DMS53 treated with DMSO at 0.1 percent for 48 hours (cell line): ENCODE measurements around the gene ATF6B.
"Not testable (repeated sequence)": the region's sequence is repeated elsewhere in the genome, so short reads cannot be mapped to it uniquely, and the experiment has no call there.

Source experiments
- DNase-seq: peaks from one replicate; lab custom pipeline; 2025; ENCODE audit not compliant: unreplicated experiment; lab: John Stamatoyannopoulos, UW

The ATF6B gene

DNA sequence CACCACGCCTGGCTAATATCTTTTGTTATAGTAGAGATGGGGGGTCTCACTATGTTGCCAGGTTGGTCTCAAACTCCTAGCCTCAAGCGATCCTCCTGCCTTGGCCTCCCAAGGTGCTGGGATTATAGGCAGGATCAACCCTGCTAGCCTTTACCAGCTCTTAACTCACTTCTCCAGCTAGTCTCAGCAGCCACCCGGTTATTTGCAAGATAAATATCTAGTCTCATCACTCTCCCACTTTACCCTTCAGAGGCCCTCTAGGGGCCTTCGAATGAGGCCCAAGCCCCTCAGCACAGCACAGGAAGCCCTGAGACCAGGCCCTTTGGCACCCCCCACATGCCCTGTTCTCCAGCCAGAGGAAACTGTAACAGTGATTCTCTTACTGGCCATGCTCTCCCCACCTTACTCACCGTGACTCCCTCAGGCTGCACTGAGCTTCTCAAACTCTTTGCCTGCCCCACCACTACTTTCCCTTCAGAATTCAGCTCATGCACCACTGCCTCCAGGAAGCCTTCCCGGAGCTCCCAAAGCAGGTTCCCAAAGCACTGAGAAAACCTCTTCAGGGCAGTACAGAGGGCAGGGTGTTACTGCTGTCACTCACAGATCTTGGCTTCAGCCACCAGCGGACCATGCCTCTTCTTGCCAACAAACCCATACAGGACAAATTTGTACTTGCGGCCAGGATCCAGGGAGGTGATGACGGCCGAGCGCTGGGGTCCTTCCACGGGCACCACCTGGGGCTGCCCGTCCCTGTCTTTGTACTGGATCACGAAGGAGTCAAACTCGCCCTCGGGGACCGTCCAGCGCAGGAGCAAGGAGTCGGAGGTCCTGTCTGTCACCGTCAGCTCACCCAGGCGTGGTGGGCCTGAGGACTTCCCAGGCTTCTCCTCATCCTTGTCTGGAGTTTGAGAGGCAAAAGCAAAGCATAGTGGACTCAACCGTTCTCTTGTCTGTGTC lies 44.0 kb downstream of the ATF6B start:
- no peak for DNase-seq

DNA sequence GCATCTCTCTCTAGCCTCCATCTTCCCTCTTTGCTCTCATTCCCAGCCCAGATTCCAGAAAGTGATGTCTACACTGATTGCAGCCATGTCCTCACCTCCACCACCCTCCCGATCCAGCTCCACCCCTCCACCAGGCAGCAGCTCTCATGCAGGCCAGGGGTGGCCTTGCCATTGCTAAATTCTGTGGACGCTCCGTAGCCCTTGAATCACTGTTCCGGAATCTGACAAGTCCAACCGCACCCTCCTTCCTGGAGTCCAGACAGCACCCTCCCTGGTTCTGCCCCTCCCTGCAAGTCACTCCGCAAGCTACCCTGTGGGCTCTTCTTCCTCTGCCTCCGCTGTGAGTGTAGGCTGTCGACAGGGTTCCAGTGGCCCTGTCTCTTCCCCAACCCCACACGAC lies 45.1 kb downstream of the ATF6B start:
- no peak for DNase-seq

DNA sequence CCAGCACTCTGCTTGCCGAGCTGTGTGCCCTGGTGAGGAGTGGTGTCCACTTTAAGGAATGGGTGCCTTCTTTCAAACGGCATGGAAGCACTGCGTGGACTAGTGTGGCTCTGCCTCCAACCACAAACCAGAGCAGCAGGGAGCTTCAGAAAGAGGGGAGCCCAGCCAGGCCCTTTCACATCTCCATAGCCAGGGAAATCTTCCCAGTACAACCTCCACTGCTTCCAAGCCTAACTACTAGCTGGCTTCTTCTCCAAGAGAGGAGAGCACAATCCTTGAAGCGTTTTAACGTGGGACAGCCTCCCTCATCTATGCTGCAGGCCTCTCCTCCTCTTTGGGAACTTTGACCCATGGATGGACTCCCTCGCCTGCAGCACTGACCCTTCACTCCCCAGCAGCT lies 45.6 kb downstream of the ATF6B start:
- no peak for DNase-seq

DNA sequence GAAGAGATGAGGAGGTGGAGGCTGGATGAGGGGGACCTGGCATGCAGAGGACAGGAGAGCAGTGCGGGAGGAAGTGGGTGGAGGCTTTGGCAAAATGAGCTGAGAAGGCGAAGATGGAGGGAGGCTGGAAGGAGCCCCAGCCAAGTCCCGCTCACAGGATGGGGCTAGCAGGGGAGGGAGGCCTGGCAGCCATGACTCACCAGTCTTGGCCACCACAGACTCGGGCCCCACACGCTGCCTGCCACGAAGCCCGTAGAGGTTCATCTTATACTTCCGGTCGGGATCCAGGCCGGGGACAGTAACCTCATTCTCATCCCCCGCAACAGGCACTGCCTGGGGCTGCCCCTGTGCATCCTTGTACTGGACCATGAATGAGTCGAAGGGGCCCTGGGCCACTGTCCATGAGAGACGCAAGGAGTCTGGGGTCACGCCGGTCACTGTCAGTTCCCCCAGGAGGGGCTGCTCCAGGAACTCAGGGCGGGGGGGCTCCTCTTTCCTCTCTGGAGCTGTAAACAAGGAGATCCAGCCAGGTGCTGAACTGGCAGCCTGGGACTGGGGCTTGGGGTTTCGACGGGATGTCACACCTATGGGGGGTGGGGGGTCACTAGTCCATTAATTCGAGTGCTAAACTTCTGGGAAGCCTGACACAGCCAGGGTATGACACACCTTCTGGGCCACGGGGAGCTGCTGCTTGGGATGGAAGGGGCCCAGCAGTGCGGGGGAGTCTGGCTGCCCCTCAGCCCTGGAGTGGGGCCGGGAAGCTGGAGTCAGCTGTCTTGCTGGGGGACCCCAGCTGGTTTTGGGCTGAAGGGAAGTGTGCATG lies 46.7 kb downstream of the ATF6B start:
- DNase-seq, result no peak

DNA sequence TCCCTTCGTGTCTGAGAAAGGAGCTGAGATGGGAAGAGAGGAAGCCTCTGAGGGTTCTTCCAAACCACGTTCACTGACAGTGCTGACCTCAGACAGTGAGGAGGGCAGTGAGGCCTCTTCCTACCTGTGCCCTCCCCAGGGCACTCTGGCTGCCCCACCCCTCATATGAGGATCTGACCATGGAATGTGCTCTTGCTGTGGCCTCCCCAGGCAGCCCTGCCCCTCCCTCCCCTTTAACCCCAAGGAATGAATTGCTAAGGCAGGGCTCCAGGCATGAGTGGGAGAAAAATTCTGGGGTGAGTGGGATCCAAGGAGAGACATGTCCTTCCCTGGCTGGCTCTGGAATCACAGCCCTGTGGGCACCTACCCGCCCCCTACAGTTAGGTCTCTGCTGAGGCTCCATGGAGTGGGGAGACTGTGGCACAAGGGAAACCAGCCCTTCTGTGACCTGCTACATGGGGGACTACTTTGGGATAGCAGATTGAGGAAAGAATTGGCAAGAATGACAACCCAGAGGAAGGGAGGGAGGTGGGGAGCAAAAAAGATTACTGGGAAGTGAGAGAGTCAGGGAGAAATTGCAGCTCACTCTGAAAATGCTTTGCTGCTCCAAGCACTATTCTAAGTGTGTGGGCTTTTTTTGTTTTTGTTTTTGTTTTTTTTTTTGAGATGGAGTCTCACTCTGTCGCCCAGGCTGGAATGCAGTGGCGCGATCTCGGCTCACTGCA lies 48.3 kb downstream of the ATF6B start:
- DNase-seq, result no peak

DNA sequence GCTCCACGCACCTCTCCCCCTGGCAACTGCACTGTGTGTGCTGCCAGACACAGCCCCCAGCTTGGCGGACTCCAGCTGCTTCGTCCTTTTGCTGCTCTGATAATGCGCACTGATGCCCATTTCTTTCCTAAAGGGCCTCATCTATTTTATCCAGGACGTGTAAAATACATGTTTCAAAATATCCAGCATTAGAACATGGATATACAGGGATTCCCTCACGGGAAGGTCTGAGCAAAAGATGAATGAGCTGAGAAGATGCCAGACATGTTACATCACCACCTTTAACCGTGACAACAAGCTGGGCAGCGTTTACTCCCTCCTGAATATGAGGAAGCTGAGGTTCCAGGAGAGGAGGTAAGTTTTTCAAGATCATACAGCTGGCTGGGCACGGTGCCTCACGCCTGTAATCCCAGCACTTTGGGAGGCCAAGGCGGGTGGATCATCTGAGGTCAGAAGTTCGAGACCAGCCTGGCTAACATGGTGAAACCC lies 51.7 kb downstream of the ATF6B start:
- DNase-seq, result no peak

DNA sequence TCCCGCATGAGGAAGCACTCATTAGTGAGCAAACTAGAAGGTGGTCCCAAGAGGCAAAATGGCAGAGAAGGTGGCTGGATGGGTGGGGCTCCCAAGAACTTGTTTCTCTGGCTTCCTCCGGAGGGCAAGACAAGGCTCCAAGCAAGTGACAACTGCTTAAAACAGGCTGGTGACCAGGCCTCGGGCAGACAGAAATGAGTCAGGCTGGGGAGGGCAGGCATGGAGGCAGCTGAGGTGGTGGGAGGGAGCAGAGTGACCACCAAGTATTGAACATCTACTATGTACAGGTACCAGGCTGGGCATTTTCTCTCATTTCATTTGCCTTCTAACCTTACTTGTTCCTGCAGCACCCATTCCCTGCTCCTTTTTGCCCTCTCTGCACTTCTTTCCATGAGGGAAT lies 52.3 kb downstream of the ATF6B start:
- no peak for DNase-seq

DNA sequence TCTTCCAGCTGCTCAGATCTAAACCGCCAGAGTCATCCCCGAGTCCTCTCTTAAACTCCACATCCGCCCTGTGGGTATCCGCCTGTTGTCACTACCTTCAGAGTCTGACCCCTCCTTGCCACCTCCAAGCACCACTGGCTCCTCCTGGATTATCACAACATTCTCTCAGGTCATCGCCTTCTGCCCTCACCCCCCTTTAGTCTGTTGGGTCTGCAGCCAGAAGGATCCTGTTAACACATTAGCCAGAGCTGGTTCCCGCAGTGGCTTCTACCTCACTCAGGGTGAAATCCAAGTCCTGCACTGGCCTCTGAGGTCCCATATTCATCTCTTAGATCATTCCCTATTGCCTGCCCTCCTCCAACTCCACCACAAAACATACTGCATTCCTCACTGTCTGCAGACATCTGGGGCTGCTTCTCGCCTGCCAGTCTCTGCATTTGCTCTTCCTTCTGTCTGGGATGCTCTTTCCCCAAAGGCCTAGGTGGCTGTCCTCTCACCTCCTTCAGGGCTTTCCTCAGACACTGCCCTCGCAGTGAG lies 53.0 kb downstream of the ATF6B start:
- no peak for DNase-seq

DNA sequence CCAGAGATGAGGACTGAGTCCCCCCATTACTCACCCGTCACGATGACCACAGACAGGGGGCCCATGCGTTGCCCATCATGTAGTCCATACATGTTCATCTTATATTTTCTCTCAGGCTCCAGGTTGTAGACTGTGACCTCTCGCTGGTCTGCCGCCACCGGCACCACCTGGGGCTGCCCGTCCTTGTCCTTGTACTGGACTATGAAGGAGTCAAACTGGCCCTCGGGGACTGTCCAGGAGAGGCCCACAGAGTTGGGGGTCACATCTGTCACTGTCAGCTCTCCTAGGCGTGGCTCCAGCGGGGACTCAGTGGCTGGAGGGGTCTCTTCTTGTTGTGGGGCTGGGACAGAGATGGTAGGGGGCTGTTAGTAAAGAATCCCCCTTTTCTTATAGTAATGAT lies 54.4 kb downstream of the ATF6B start:
- DNase-seq, result no peak

DNA sequence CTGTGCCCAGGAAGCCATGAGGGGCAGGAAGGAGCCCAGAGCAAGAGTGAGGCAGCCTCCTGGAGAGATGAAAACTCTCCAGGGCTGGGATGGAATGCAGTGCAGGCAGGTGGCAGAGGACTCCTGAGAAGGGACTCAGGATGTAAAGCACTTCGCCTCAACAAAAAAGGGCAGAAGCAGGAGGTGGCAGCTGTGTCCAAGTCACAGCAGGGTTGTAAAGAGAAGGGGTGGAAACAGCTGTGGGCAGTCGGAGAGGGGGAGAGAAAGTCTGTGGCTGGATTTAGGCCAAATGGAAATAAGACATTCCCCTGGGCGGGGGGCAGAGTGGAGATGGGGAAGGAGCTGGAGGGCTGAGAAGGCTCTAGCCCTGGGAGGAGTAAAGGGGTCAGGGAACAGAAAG lies 54.9 kb downstream of the ATF6B start:
- no peak for DNase-seq

DNA sequence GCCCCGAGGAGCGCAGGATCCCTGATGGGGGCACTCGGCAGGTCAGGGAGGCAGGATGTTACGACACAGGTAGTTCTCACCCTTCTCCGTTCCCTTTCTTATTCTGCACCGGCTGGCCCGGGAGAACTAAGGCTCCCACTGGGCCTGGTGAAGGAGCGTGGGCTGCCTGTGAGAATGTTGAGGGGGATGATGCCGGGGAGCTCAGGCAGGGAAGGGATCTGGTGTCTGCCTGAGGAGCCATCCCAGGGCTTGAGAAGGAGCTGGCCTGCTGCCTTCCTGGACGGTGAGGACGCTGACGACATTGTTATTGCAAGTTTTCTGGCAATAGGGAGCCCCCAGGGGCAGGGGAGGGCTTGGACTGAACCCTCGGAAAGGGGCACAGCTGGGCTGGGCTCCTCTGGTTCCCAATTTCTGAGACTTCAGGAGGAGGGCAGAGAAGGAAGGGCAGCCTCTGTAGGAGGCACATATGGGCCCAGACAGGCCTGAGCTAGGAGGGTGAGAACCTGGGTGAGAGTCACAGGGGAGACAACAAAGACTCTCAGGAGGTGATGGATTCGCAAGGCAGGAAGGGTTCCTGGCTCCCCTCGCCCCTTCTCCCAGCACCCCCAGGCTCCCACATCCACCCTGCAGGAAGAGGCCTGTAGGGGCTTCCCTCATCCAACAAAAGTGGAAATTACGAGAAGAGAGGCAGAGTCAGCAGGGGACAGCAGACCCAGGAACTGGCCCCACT lies 57.1 kb downstream of the ATF6B start:
- no peak for DNase-seq

DNA sequence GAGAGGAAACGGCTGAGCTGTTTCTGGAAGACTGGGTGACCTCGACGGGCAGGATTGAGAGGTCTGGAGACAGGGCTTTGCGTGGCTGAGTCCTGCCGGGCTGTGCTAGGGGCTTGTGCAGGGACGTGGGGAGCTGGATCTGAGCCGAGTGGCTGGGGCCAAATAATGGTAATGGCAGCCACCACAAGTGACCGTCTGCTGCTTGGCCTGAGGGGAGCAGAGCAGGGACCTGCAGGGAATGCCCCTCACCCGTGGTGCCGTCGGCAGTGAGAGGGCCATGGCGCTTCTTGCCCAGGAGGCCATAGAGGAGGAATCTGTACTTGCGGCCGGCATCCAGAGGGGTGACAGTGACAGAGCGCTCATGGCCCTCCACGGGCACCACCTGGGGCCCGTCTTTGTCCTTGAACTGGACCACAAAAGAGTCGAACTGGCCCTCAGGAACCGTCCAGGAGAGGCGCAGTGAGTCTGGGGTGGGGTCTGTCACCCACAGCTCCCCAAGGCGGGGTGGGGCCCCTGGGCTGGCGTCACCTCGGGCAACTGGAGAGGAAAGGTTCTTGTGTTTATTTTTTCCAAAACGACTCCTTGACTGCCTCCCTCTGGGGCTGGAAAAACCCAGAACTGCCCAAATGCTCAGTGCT lies 58.0 kb downstream of the ATF6B start:
- DNase-seq, result no peak

DNA sequence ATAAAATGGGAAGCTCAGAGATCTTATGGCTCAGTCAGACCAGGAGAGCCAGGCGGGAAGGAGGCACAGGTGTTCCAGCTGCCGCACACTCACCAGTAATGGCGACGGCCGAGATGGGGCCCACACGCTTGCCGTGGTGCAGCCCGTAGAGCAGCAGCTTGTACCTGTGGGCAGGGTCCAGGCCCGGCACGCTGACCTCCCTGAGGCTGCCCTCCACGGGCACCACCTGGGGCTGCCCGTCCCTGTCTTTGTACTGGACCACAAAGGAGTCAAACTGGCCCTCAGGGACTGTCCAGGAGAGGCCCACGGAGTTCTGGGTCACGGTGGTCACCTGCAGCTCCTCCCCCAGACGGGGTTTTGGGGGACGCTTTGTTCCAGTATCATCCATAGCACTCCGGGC lies 58.6 kb downstream of the ATF6B start:
- no peak for DNase-seq

DNA sequence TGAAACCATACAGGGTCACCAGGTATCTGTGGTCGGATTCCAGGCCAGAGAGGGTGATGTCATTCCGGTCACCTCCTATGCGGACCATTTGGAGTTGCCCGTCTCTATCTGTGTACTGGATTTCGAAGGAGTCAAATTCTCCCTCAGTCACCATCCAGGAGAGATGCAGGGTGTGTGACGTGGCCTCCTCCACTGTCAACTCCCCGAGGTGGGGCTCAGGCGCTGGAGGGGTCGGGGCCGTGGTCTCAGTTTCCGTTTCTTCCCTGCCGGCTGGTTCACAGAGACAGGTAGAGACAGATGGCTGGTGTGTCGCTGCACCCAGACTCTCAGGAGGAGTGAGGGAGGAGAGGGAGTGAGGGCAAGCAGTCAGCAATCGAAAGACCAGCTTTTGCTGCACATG lies 59.2 kb downstream of the ATF6B start:
- DNase-seq, result no peak

DNA sequence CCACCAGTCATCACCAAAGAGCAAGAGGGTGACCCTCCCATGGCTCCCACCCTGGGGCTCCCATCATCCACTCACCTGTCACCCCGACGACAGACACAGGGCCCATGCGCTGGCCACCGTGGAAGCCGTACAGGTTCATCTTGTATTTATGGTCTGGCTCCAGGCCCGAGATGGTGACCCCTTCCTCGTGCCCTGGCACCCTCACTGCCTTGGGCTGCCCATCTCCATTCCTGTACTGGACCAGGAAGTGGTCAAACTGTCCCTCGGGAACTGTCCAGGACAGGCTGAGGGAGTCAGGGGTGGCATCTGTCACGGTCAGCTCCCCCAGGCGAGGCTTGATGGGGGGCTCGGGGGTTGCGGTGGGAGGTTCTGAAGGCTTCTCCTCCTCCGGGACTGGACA lies 59.7 kb downstream of the ATF6B start:
- DNase-seq, result not testable (repeated sequence)

DNA sequence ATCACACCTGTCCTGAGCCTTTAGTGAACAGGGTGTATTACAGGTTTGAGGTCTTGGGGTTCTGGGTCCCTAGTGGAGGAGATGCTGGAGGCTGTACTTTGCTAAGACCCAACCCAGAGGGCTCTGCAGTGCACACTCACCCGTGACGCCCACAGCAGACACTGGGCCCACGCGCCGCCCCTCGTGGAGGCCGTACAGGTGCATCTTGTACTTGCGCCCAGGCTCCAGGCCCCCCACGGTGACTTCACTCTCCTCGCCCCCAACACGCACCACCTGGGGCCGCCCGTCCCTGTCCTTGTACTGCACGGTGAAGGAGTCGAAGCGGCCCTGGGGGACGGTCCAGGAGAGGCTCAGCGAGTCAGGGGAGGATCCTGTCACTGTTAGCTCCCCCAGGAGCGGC lies 60.5 kb downstream of the ATF6B start:
- not testable (repeated sequence) for DNase-seq
